HG03060 (cell line): ENCODE measurements around the gene THSD4.

Source experiments
- ATAC-seq: cut with Tn5 transposase; IDR thresholded peaks from one replicate; pipeline ENCODE4 v1.9.1; 2021; ENCODE audit warnings: low read depth, moderate number of reproducible peaks; ENCODE audit not compliant: unreplicated experiment

Gene THSD4

GRCh38 chr15:71686221-71687050, 571.2 kb downstream of the THSD4 start:
- ATAC-seq = no peak

DNA sequence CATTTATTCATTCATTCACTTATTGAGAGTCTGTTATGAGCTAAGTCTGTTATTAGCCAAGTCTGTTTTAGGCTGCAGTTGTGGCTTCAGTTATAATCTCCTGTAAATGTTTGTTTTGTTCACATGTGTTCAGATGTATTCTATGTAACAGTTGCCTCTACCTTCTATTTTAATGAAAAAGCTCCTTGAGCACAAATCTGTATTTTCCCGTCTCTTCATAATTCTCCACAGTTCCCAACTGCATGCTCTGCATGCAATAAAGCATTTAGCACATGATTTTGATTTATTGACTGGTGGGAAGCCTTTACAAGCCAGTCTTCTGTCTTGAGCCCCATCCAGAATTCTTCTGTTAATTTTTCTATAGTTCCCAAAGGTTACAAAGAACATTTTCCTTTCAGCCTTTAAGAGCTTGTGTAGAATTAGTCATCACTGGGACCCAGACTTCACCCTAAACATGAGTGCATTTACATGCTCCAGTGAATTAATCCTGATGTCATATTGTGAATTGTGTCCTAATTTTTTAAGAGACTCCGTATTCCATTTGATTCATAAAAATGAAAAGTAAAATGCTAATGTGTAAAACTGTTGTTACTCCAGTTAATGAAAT, 572.7 kb downstream of the THSD4 start:
- no peak for ATAC-seq

- no peak for ATAC-seq
Observed at GRCh38 chr15:71688509-71689094, 573.3 kb downstream of the THSD4 start.

DNA sequence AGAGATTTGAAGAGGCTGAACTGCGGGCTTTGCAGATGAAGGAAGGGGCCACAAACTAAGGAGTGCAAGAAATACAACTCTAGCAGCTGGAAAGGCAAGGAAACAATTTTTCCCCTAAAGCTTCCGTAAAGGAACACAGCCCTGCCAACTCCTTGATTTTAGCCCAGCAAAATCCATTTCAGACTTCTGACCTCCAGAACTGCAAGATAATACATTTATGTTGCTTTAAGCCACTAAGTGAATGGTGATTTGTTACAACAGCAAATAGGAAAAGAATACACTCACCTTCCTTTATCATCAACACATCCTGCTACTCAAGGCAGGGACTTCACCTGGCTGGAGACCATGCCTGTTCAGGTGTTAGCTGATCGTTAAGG, 575.8 kb downstream of the THSD4 start:
- ATAC-seq = no peak

DNA sequence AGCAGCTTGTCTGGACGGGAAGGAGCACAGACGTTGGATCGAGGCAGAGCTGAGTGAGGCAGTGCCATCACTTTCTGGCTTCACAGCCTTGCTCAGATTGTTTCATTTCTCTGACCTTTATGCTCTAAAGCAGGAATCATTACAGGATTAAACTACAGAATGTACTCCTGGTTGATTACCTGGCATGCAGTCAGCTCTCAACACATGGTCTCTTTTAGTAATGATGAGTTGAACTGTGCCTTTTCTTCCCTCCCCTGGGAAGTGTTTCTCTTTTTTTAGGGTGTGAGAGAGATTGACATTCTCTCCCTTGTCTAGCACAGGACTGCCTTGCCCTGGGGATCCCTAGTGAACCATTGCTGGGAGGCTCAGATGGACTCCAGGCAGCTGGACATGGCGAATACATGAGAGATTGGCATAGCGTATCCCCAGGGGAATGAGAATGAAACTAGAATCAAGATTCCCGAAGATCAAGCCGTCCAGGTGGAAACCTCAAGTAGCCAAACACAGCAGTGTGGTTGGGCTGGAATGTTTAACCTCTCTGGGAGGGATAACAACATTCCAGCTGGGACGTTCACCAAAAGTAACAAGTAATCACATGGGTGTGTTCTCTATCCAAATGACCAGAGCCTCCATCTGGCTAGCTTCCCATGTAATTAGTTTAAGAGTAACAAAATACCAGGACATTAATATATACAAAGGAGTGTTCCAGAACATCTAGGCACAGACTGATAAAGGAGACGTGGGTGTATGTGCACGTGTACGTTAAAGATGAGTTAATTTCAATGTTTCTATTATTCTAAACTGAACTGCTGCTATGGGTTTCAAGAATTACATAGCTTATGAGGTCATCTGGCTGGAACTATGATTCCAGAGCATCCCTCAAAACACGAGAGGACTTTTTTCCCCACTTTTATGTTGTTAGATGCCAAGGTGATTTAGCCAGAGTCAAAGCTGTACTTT, 576.5 kb downstream of the THSD4 start:
- ATAC-seq = no peak

DNA sequence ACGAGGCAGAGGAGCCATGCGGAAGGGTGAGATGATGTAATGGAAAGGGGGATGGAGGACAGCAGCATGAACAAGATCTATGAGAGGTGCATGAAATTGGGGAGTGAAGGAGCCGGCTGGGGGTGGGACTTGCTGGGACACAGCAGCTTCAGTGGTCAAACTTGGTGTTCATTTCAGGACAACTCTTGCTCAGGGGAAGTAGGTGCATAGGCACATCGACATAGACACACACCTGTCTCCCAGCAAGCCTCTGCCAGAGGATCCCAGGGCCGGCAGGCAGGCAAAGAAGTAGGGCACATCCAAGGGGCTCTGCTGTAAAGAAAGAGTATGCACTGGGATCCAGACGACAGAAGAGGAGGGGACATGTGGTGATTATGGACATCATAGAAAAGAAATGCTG, 582.0 kb downstream of the THSD4 start:
- ATAC-seq = no peak

DNA sequence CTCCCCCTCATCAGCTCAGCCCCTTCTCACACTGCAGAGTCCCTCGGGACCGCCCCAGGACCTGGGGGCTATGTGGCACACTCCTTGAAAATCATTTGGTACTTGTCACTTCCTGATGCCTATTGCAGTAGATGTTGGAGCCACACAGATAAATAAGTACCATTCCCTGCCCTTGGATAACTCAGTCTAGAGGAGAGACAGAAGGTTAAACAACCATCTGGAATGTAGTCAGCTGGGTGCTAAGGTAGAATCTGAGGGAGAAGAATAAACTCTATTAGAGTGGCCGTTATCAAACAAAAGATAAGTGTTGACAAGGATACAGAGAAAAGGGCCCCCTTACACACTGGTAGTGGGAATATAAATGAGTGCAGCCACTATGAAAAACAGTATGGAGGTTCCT, 582.8 kb downstream of the THSD4 start:
- ATAC-seq = no peak

- ATAC-seq = no peak
Observed at GRCh38 chr15:71698742-71699141, 583.5 kb downstream of the THSD4 start.

- ATAC-seq = no peak
Observed at GRCh38 chr15:71699977-71700376, 584.7 kb downstream of the THSD4 start.

GRCh38 chr15:71701808-71702207, 586.5 kb downstream of the THSD4 start:
- no peak for ATAC-seq

DNA sequence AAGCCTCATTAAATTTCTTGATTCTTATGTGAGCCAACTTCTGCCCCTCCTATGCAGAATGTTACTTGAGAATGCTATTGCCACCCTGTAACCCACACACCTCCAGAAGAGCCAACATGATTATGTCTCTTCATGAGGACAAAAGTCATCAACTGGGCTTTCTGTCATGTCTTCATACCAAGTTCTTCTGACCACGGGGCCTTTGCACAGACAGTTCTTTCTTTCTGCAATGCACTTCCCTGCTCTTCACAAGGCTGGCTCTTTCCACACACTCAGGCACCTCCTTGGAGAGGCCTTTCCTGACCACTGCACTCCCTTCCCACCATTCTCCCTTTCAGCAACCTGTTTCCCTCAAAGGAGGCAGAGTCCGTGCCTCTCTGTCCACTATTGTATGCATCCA, 587.2 kb downstream of the THSD4 start:
- no peak for ATAC-seq

DNA sequence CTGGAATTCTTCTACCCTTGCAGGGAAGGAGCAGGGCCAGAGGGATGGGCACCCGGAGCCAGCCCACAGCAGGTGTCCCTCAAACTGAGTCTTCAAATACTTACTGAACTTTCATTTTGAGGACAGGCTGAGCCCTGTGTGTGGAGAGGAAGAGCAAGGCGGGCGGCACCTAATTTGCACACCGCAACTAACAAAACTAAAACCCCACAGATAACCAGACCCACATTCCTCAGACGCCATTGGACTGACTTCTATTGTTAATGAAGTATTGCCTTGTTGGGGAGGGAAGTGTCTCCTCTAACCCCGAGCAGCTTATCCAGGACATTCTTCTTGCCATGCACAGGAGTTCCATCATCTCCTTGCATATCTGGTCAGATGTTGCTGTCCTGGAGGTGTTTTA, 589.9 kb downstream of the THSD4 start:
- no peak for ATAC-seq

- ATAC-seq = no peak
Observed at GRCh38 chr15:71706461-71707229, 591.4 kb downstream of the THSD4 start.

GRCh38 chr15:71707230-71708050, 592.2 kb downstream of the THSD4 start:
- ATAC-seq = no peak

DNA sequence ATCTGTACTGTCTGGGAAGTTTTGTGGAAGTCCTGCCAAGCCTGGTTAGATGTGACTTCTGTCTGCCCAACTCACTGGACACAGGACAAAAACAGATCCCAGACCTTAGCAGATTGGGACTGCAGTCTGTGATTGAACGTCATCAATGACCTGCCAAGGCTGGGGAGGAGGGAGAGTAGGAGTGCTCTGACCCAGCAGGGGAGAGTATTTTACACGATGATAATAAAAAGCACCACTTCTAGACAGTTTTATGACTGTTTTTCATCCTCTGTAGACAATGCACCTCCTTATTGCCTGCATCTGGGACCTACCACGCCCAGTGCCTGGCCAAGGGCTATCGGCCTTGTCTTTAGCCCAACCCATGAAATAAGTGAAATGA, 592.8 kb downstream of the THSD4 start:
- ATAC-seq = no peak

DNA sequence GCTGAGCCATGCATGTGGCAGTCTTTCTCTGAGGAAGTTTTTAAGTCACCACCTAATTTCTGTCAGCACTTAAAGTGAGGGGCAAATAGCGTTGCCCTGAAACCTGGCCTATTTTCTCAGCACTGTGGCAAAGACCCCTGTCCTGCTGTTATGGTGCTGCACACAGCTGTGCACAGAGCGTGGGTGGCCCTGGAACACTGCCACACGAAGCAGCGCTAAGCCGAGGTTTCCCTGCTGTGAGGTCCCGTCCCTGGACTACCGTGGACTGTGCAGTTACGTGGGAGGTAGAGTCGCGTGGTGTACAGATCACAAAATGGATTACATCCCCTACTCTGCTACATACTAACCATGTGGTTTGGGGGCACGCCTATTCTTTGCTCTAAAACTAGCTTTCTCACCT, 593.5 kb downstream of the THSD4 start:
- no peak for ATAC-seq

- ATAC-seq = no peak
Observed at GRCh38 chr15:71709808-71710418, 594.6 kb downstream of the THSD4 start.

DNA sequence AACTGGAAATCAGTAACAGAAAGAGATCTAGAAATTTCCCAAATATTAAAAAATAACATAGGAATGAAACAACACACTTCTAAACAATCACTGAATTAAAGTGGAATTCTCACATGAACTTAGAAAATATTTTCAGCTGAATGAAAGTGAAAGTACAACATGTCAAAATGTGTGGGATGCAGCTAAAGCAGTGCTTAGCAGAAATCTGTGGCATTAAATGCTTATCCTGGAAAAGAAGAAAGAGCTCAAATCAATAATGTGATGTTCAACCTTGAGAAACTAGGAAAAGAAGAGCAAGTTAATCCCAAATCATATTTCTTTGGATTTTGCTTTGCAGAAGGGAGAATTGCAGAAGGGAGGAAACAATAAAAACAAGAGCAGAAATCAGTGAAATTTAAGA, 596.9 kb downstream of the THSD4 start:
- no peak for ATAC-seq
